NCI-H1930 (cell line): ENCODE results near the gene ARMC5.
A peak's percentile ranks its signal among the peaks of the same experiment; 100 is the strongest.
"Not testable (repeated sequence)": the region's sequence is repeated elsewhere in the genome, so short reads cannot be mapped to it uniquely, and the experiment has no call there.

Source experiments
- DNase-seq, 2 experiments: peaks; one replicate each; lab custom pipeline; 2025; lab: John Stamatoyannopoulos, UW

Gene ARMC5

GRCh38 chr16:31477220-31478216 lies 18.2 kb downstream of the ARMC5 start:
- peak in 1 of 2 experiments; percentile 21 for DNase-seq

- no peak for DNase-seq
Observed at GRCh38 chr16:31478956-31479355, 19.7 kb downstream of the ARMC5 start.

GRCh38 chr16:31479751-31480150 lies 20.4 kb downstream of the ARMC5 start:
- no peak for DNase-seq

GRCh38 chr16:31480851-31481536 lies 21.7 kb downstream of the ARMC5 start:
- no peak for DNase-seq

- no peak for DNase-seq
Observed at GRCh38 chr16:31483081-31483480, 23.8 kb downstream of the ARMC5 start, which contains the start of gene SLC5A2. Gene SLC5A2, plus strand, starts transcription at chr16:31483123. Its CDS starts 14 bp downstream, at chr16:31483137.

GRCh38 chr16:31484048-31484447 lies 24.7 kb downstream of the ARMC5 start:
- not testable (repeated sequence) for DNase-seq

GRCh38 chr16:31484491-31485171 lies 25.3 kb downstream of the ARMC5 start:
- DNase-seq: no peak

GRCh38 chr16:31485571-31485970 lies 26.3 kb downstream of the ARMC5 start:
- no peak for DNase-seq

- DNase-seq: no peak
Observed at GRCh38 chr16:31486045-31486444, 26.7 kb downstream of the ARMC5 start.

GRCh38 chr16:31487071-31487719 lies 27.9 kb downstream of the ARMC5 start:
- DNase-seq: no peak

- peak; percentile 48 to 59 for DNase-seq
Observed at GRCh38 chr16:31487720-31488467, 28.6 kb downstream of the ARMC5 start.

- no peak for DNase-seq
Observed at GRCh38 chr16:31488468-31489297, 29.4 kb downstream of the ARMC5 start.

- DNase-seq: no peak
Observed at GRCh38 chr16:31489298-31489564, 29.9 kb downstream of the ARMC5 start.

GRCh38 chr16:31489616-31490584 lies 30.6 kb downstream of the ARMC5 start:
- DNase-seq: no peak

GRCh38 chr16:31491778-31492418 lies 32.6 kb downstream of the ARMC5 start:
- no peak for DNase-seq

GRCh38 chr16:31493506-31494125 lies 34.3 kb downstream of the ARMC5 start:
- no peak for DNase-seq

GRCh38 chr16:31496670-31497069 lies 37.4 kb downstream of the ARMC5 start:
- no peak for DNase-seq

GRCh38 chr16:31498493-31498892 lies 39.2 kb downstream of the ARMC5 start:
- DNase-seq: no peak
